SK-N-SH (cell line): ENCODE measurements around the gene SNAP25. TPM values are rescaled to one million over a fixed set of nuclear protein-coding genes. Genes with fewer than 3 reads are reported as not detected.

ENCODE experiments used
- CTCF ChIA-PET: fragments of 300-600, 350-600 bp; formaldehyde crosslinking; extraction: SDS; loops from one replicate; lab custom pipeline; 2021; lab: Yijun Ruan, JAX
- POLR2A ChIA-PET: fragments of 350-600 bp; sonication (Branson Sonifier 250); formaldehyde crosslinking; extraction: SDS; loops from one replicate; lab custom pipeline; 2020; ENCODE audit warnings: antibody characterized with exemption, inconsistent platforms; lab: Yijun Ruan, JAX
- DNase-seq: peaks from one replicate; pipeline ENCODE4 v3.0.0; 2012
- H2AFZ ChIP-seq: fragments of 200-600 bp; sonication (generic); 2 replicates; pipeline ENCODE4 v1.8.1; 2016; ENCODE audit warnings: antibody characterized with exemption, mild to moderate bottlenecking, low read depth
- H3F3A ChIP-seq: fragments of 200-600 bp; sonication (generic); replicated peaks from 2 replicates; pipeline ENCODE3; 2016; ENCODE audit warnings: antibody characterized with exemption, mild to moderate bottlenecking; ENCODE audit not compliant: insufficient read depth
- H3K27ac ChIP-seq, 2 experiments: fragments of 200-500 bp in 1 of 2; fragments of 200-600 bp in 1 of 2; sonication (Bioruptor generic) in 1 of 2; sonication (generic), shearing (Covaris generic) in 1 of 2; 2 replicates each; pipeline versions ENCODE4 v1.5.1 to v1.6.1; 2014 to 2016; ENCODE audit warnings: low read depth in 2 of 2, inconsistent platforms in 1 of 2, low read length in 1 of 2, mild to moderate bottlenecking in 1 of 2, mixed read lengths in 1 of 2
- H3K27me3 ChIP-seq: fragments of 200-600 bp; sonication (generic), shearing (Covaris generic); 2 replicates; pipeline ENCODE4 v1.6.1; 2016; ENCODE audit warnings: mixed run types; ENCODE audit not compliant: insufficient read depth
- H3K36me3 ChIP-seq, 2 experiments: fragments of 200-500 bp in 1 of 2; fragments of 200-600 bp in 1 of 2; sonication (Bioruptor generic) in 1 of 2; sonication (generic) in 1 of 2; replicated peaks in 1 of 2; 2 replicates each; pipeline versions ENCODE3 to v1.5.1; 2014 to 2016; ENCODE audit warnings: low read length in 1 of 2, mild to moderate bottlenecking in 1 of 2; ENCODE audit not compliant: insufficient read depth in 2 of 2, control insufficient read depth in 1 of 2
- H3K4me1 ChIP-seq, 2 experiments: fragments of 200-500 bp in 1 of 2; fragments of 200-600 bp in 1 of 2; sonication (Bioruptor generic) in 1 of 2; sonication (generic), shearing (Covaris generic) in 1 of 2; 2 replicates each; pipeline versions ENCODE4 v1.5.1 to v1.6.1; 2014 to 2016; ENCODE audit warnings: low read depth in 1 of 2, low read length in 1 of 2, mixed run types in 1 of 2; ENCODE audit not compliant: insufficient read depth in 2 of 2, control insufficient read depth in 1 of 2
- H3K4me2 ChIP-seq: fragments of 200-600 bp; sonication (generic), shearing (Covaris generic); 2 replicates; pipeline ENCODE4 v1.6.1; 2017; ENCODE audit warnings: mixed run types
- H3K4me3 ChIP-seq, 2 experiments: fragments of 200-500 bp in 1 of 2; fragments of 200-600 bp in 1 of 2; sonication (Bioruptor generic) in 1 of 2; sonication (generic), shearing (Covaris generic) in 1 of 2; 2 replicates each; pipeline versions ENCODE4 v1.5.1 to v1.8.1; 2014 to 2016; ENCODE audit warnings: low read depth in 2 of 2, inconsistent platforms in 1 of 2, low read length in 1 of 2, mild to moderate bottlenecking in 1 of 2, mixed read lengths in 1 of 2, moderate library complexity in 1 of 2
- H3K79me2 ChIP-seq: fragments of 200-600 bp; sonication (generic); 2 replicates; pipeline ENCODE4 v1.8.1; 2017; ENCODE audit warnings: mild to moderate bottlenecking; ENCODE audit not compliant: insufficient read depth
- H3K9ac ChIP-seq: fragments of 200-600 bp; sonication (generic); 2 replicates; pipeline ENCODE4 v1.6.1; 2017; ENCODE audit warnings: mixed run types
- H3K9me2 ChIP-seq: fragments of 200-600 bp; sonication (generic); 2 replicates; pipeline ENCODE4 v1.6.1; 2017; ENCODE audit warnings: mixed run types
- H3K9me3 ChIP-seq: fragments of 200-600 bp; sonication (generic); 2 replicates; pipeline ENCODE4 v1.6.1; 2017; ENCODE audit warnings: mixed run types, mild to moderate bottlenecking, moderate library complexity
- H4K20me1 ChIP-seq: fragments of 200-600 bp; sonication (generic); 2 replicates; pipeline ENCODE4 v1.6.1; 2017; ENCODE audit warnings: mild to moderate bottlenecking, mixed run types; ENCODE audit not compliant: insufficient read depth
- CTCF ChIP-seq: fragments of 200-600 bp; sonication (generic); IDR thresholded peaks from 2 replicates; pipeline ENCODE4 v1.6.1; 2017; ENCODE audit warnings: antibody characterized with exemption, mild to moderate bottlenecking, moderate library complexity
- ELF1 ChIP-seq: IDR thresholded peaks from 2 replicates; pipeline ENCODE4 v1.4.0; 2012
- EP300 ChIP-seq, 2 experiments: IDR thresholded peaks; 2 replicates each; pipeline versions ENCODE4 v1.4.0 to v1.6.1; 2012; ENCODE audit warnings: borderline replicate concordance in 1 of 2, low read depth in 1 of 2, low read length in 1 of 2
- JUND ChIP-seq: IDR thresholded peaks from 2 replicates; pipeline ENCODE4 v1.4.0; 2012
- MXI1 ChIP-seq: IDR thresholded peaks from 2 replicates; pipeline ENCODE4 v1.6.1; 2012; ENCODE audit warnings: mild to moderate bottlenecking, low read depth, low read length, improper control_type of control experiment
- PBX3 ChIP-seq: IDR thresholded peaks from 2 replicates; pipeline ENCODE4; 2012
- POLR2AphosphoS5 ChIP-seq: IDR thresholded peaks from 2 replicates; pipeline ENCODE4 v1.6.1; 2012; ENCODE audit warnings: low read depth, low read length
- RXRA ChIP-seq: IDR thresholded peaks from 2 replicates; pipeline ENCODE4 v1.4.0; 2012; ENCODE audit warnings: low read depth, mild to moderate bottlenecking, borderline replicate concordance
- SIN3A ChIP-seq: IDR thresholded peaks from 2 replicates; pipeline ENCODE4 v1.6.1; 2012; ENCODE audit warnings: low read depth, mild to moderate bottlenecking, low read length, moderate library complexity, borderline replicate concordance
- TCF12 ChIP-seq: IDR thresholded peaks from 2 replicates; pipeline ENCODE4 v1.4.0; 2012
- YY1 ChIP-seq: IDR thresholded peaks from 2 replicates; pipeline ENCODE4 v1.4.0; 2012; ENCODE audit warnings: low read depth, mild to moderate bottlenecking
- WGBS: methylation state at CpG from one replicate; pipeline ENCODE4 v1.1.6; 2017; ENCODE audit warnings: low lambda C conversion rate; 5-methylcytosine and 5-hydroxymethylcytosine counted together
- polyA plus RNA-seq, 3 experiments: library from polyadenylated mRNA; depleted of rRNA; stranded (reverse); fragments of >200 nt; gene quantifications; 2 replicates each; pipeline ENCODE4 v1.2.3, GENCODE V29; 2012
- TF ChIP-seq, protein P1 (sequence below): fragments of 150-350 bp; IDR thresholded peaks from 2 replicates; pipeline ENCODE4 v1.6.1; 2016; ENCODE audit warnings: mild to moderate bottlenecking, low read depth, low read length

The SNAP25 gene
- polyA plus RNA-seq, 1 of the 3 experiments (the other 2 are of a cell fraction), result 42.4 TPM

- TF ChIP-seq POLR2AphosphoS5, result no peak
- TF ChIP-seq PBX3, result no peak
- TF ChIP-seq, protein P1, sequence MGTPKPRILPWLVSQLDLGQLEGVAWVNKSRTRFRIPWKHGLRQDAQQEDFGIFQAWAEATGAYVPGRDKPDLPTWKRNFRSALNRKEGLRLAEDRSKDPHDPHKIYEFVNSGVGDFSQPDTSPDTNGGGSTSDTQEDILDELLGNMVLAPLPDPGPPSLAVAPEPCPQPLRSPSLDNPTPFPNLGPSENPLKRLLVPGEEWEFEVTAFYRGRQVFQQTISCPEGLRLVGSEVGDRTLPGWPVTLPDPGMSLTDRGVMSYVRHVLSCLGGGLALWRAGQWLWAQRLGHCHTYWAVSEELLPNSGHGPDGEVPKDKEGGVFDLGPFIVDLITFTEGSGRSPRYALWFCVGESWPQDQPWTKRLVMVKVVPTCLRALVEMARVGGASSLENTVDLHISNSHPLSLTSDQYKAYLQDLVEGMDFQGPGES, result no peak
- no peak for TF ChIP-seq RXRA
- no peak for TF ChIP-seq JUND
- TF ChIP-seq EP300 (IDR thresholded peaks at IDR 0.05; ENCODE audit: borderline replicate concordance in 1 of 2, low read depth in 1 of 2, low read length in 1 of 2), result no peak
- TF ChIP-seq CTCF, result no peak
- TF ChIP-seq, all 33 proteins: peak for 0
- no peaks in the 10 kb centered on the region for H3K79me2 ChIP-seq
- H3F3A ChIP-seq, result no peaks in the 10 kb centered on the region
- H3K9ac ChIP-seq, result no peak overlapping the region
- ChIA-PET CTCF (interaction anchor here (1.5 to 1.6 kb wide), 2 partner anchors 11 to 212 kb away, joined by 5 to 8 read pairs; no protein-coding TSS in a partner anchor), POLR2A (no interaction called here)
- H3K4me1 ChIP-seq, result no peaks in the 10 kb centered on the region
- WGBS, result 66% methylated on average over 3 of the region's 3 CpGs
- no peak overlapping the region for H3K27ac ChIP-seq
- H3K9me3 ChIP-seq, result no peaks in the 10 kb centered on the region
- no peaks in the 10 kb centered on the region for H4K20me1 ChIP-seq
- H3K9me2 ChIP-seq, result no peaks in the 10 kb centered on the region
- no peak overlapping the region for H3K4me3 ChIP-seq
- H3K4me2 ChIP-seq, result no peak overlapping the region
- no peaks in the 10 kb centered on the region for H3K36me3 ChIP-seq
- no peak overlapping the region for H2AFZ ChIP-seq
- no peaks in the 10 kb centered on the region for H3K27me3 ChIP-seq
- DNase-seq, result no peak
These were observed 28.2 kb upstream of the SNAP25 start for GRCh38 chr20:10190456-10190855.

GRCh38 chr20:10192171-10192570 is 26.5 kb upstream of the SNAP25 start:
- no peak overlapping the region for H2AFZ ChIP-seq
- no peaks in the 10 kb centered on the region for H3K79me2 ChIP-seq
- H3K4me2 ChIP-seq, result no peak overlapping the region
- H3F3A ChIP-seq, result no peaks in the 10 kb centered on the region
- H3K9me2 ChIP-seq, result no peaks in the 10 kb centered on the region; the same call in 1 of the 2 replicates
- H3K27me3 ChIP-seq, result no peaks in the 10 kb centered on the region
- no peaks in the 10 kb centered on the region for H3K4me1 ChIP-seq
- WGBS, result 69% methylated on average over 1 of the region's 1 CpG
- TF ChIP-seq MXI1 (no peak), TCF12 (no peak), YY1 (no peak), ELF1 (no peak), SIN3A (no peak), JUND (no peak)
- no peak overlapping the region for H3K27ac ChIP-seq
- H3K9ac ChIP-seq, result no peak overlapping the region
- ChIA-PET CTCF (interaction anchor here (1.0 to 1.3 kb wide), 2 partner anchors 13 to 34 kb away, joined by 3 to 7 read pairs; no protein-coding TSS in a partner anchor), POLR2A (no interaction called here)
- H3K9me3 ChIP-seq, result no peaks in the 10 kb centered on the region
- no peak for DNase-seq
- H3K36me3 ChIP-seq, result no peaks in the 10 kb centered on the region
- no peaks in the 10 kb centered on the region for H4K20me1 ChIP-seq
- H3K4me3 ChIP-seq, result no peak overlapping the region
